GM23248 (cell line): ENCODE data around the gene NFKBIL1.

Source experiments
- EZH2 ChIP-seq: fragments of 200-600 bp; sonication (generic); IDR thresholded peaks from 2 replicates; pipeline ENCODE4 v1.6.1; 2018; ENCODE audit warnings: antibody characterized with exemption, mild to moderate bottlenecking; ENCODE audit not compliant: insufficient read depth, poor library complexity, severe bottlenecking
- EZH2phosphoT487 ChIP-seq: fragments of 200-600 bp; sonication (generic); IDR thresholded peaks from 2 replicates; pipeline ENCODE4 v1.6.1; 2018; ENCODE audit warnings: antibody characterized with exemption, moderate library complexity, mild to moderate bottlenecking, low read depth; ENCODE audit not compliant: insufficient read depth

- TF ChIP-seq EZH2 (no peak), EZH2phosphoT487 (no peak)
These were observed 11.5 kb downstream of the NFKBIL1 start for GRCh38 chr6:31558631-31559500.
